Gastrocnemius medialis (tissue), 4 donors: Measurements from ENCODE around the gene TM4SF1.

ENCODE experiments used
- CTCF ChIP-seq, 5 experiments: fragments of 450-650 bp in 3 of 5; fragments of 200-600 bp in 2 of 5; sonication (generic) in 2 of 5; IDR thresholded peaks in 4 of 5; conservative IDR thresholded peaks in 1 of 5; 1 replicate in 4 of 5; 2 replicates in 1 of 5; pipeline ENCODE4 v1.5.1; 2016 to 2019; ENCODE audit warnings: antibody characterized with exemption in 5 of 5, mild to moderate bottlenecking in 3 of 5, moderate library complexity in 3 of 5
- POLR2A ChIP-seq, 2 donors: fragments of 450-650 bp; IDR thresholded peaks; one replicate each; pipeline ENCODE4 v1.6.1; 2017; ENCODE audit warnings: antibody characterized with exemption in 2 of 2, mild to moderate bottlenecking in 2 of 2, moderate library complexity in 2 of 2

- TF ChIP-seq CTCF (IDR thresholded peaks at IDR 0.05 in 4 of 5, conservative IDR thresholded peaks at IDR 0.05 in 1 of 5) (no peak), POLR2A (IDR thresholded peaks at IDR 0.05) (no peak)
These were observed 10.3 kb downstream of the TM4SF1 start for GRCh38 chr3:149366941-149367840.
